HG03520 (cell line): ENCODE results near the gene KANSL2.

ENCODE experiments used
- ATAC-seq: cut with Tn5 transposase; IDR thresholded peaks from one replicate; pipeline ENCODE4 v1.9.1; 2021; ENCODE audit warnings: mild to moderate bottlenecking, moderate library complexity; ENCODE audit not compliant: unreplicated experiment

Gene KANSL2

DNA sequence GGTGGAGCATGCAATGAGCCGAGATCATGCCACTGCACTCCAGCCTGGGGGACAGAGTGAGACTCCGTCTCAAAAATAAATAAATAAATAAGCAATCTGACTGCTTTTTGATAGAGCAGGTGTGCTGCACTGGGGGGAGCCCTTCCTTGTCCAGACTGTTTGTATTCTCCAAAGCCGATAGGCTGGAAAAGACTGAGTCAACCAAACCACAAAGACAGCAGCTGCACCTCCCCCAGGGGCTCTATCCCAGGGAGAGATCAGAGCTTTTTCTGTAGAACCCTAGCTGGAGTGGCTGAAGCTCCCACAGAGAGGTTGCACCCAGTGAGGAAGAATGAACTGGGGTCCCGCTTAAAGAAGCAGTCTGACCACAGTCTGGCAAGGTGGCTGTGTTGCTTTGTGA, 66.4 kb downstream of the KANSL2 start:
- no peak for ATAC-seq

DNA sequence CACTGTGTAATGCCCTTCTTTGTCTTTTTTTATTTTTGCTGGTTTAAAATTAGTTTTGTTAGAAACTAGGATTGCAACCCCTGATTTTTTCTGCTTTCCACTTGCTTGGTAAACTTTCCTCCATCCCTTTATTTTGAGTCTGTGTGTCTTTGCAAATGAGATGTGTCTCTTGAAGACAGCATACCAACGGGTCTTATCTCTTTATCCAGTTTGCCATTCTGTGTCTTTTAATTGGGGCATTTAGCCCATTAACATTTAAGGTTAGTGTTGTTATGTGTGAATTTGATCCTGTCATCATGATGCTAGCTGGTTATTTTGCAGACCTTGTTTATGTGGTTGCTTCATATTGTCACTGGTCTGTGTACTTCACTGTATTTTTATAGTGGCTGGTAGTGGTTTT, 68.7 kb downstream of the KANSL2 start:
- ATAC-seq = no peak
